GM18867 (cell line): Measurements from ENCODE around the gene NIT2.
A peak's percentile ranks its signal among the peaks of the same experiment; 100 is the strongest.
"Not testable (repeated sequence)": the region's sequence is repeated elsewhere in the genome, so short reads cannot be mapped to it uniquely, and the experiment has no call there.

Experiments
- ATAC-seq: cut with Tn5 transposase; IDR thresholded peaks from one replicate; pipeline ENCODE4 v1.9.1; 2021; ENCODE audit warnings: mild to moderate bottlenecking, moderate library complexity; ENCODE audit not compliant: unreplicated experiment

The NIT2 gene, protein sequence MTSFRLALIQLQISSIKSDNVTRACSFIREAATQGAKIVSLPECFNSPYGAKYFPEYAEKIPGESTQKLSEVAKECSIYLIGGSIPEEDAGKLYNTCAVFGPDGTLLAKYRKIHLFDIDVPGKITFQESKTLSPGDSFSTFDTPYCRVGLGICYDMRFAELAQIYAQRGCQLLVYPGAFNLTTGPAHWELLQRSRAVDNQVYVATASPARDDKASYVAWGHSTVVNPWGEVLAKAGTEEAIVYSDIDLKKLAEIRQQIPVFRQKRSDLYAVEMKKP

DNA sequence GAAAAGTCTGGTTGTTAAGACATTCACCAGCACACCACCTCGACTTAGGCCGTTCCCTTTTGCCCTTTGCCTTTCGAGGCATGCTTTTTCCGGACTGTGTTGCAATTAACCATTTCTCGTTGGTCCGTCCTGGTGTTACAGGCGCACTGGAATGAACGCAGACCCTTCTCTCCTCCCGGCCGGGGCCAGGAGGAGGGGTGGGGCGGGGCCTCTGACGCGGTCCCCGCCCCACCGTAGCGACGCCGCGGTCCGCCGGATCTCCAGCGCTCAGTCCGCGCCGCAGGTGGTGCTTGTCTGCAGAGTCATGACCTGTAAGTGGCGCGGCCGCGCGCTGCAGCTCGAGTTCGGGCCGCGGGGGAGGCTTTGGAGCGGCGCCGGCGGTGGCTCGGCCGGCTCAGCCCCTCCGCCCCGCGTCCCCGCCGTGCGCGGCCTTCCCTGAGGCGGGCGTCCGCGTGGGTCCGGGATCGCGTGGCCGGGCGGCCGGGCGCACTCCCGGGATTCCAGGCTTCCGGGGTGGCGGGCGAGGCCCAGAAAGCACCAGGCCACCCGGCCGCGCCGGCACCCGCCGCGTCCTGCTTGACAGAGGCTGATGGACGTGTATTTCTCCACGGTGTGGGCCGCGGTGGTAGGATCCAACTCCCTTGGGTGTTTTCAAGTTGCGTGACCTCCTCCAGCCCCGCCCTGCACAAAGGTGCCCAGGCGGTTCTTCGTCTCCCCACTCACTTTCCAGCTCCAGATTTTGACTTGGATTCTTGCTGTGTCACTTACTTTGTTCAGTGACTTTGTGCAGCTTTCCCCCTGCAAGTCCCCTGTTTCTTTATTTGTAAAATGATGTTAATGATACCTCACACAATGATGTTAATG lies at the start of gene NIT2:
TSS of gene NIT2 (plus strand) at position 270 of the 864 bp plus-strand sequence. CDS start at position 305, 35 bp downstream.
- peak; percentile 98 for ATAC-seq

DNA sequence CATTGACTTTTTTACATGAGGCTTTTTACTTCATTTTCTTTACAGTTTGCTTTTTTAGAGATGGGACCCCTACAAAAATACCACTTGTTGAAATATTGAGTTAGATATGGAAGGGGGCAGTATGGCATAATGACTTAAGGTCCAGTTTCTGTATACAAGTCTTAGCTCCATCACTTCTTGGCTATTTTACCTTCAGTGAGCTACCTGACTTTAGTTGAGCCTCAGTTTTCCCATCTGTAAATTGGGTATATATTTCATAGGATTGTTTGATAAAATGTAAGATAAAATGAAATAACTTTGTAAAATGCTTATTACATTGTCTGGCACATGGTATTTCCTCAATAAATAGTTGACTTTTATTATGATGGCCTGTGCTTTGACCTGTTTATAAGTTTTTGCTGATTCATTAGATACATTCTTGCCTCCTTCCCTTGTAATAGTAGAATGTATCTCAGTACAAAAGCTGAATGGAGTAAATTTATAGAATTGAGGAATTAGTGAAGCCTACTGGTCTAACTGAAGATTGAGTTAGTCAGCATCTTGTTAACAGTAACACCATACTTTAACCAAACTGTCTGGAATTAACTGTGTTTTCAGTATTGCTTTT lies 46.2 kb upstream of the NIT2 start:
- ATAC-seq = no peak

DNA sequence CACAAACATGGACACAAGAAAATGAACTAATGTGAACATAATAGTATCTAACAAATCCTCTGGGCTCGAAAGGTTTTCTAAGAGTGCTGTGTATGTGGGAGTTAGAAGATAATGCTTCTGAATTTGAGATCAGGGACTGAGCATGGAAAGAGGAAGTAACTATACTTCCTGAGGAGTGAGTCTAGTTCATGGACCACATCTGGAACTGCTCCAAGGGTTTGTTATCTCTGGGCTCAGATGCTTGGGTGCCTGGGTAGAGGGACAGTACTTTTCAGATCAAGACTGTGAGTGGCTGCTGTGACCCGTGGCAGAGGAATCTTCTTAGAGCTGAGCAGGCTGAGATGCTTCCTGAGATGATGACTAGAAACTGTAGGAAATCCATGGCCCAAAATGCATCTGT lies 45.2 kb upstream of the NIT2 start:
- ATAC-seq = no peak

DNA sequence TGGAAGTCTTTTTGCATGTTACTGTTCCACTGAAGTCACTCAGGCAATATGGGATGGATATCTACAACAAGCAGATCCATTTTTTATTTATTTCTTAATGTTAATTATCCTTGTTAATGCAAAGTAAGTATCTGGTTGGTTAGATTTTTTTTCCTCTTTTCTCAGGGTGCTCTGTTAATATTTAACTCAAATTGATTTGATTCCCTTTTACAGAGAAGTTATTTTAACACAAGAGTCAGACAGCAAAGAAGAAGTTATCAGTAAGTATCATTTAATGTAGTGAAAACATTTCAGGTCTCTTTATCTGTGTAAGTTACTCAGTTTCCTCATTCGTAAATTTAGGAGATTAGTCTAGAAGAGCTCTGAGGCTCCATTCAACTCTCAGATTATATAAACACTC lies 39.5 kb upstream of the NIT2 start:
- no peak for ATAC-seq

DNA sequence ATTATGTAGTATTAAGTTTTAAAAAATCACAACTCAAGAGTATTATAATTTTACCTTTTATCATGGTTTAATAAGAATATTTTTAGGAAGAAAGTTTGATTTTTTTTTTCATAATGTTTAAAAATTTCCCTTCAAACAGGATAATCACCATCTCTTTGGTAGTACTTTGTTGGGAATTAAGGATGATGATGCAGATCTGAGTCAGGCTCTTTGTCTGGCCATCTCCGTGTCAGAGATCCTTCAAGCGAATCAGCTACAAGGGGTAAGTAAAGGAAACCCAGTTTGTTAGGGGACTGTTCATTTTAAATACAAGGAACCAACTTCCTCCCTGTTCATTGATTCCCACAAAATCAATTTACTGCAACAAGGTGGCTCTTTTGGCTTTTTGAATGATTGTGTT lies 36.8 kb upstream of the NIT2 start:
- ATAC-seq = no peak

DNA sequence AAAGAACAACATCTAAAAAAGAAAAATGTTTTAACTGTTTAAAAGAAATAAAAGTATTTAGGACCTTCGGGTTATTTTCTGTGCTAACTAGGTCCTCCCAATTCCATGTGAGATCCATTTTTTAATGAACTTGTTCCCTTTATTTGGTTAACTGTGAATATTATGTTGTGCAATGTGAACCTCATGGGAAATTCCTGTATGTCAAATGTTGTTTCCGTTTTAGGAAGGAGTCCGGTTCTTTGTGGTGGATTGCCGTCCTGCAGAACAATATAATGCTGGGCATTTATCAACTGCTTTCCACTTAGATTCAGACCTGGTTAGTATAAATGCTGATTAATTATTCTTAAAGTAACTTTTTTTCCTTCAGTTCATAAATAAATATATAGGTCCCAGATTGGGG lies 35.5 kb upstream of the NIT2 start:
- no peak for ATAC-seq

DNA sequence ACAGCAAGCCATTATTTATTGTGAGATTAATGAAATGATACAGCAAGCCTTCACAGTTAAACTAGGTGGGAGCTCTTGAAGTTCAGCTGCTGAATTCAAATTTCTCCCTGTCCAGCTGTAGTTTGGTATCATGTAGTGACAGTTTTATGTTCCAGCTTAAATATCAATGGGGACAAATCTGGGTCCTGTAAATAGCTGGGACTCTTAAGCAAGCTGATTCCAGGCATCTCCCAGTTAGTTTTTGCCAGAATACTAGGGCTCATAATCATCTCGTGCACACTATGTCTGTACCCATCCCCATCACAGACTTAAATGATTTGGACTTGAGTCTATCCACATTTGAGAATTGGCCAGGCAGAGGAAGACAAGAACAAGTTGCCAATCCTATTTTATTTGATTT lies 27.9 kb upstream of the NIT2 start:
- ATAC-seq = no peak

DNA sequence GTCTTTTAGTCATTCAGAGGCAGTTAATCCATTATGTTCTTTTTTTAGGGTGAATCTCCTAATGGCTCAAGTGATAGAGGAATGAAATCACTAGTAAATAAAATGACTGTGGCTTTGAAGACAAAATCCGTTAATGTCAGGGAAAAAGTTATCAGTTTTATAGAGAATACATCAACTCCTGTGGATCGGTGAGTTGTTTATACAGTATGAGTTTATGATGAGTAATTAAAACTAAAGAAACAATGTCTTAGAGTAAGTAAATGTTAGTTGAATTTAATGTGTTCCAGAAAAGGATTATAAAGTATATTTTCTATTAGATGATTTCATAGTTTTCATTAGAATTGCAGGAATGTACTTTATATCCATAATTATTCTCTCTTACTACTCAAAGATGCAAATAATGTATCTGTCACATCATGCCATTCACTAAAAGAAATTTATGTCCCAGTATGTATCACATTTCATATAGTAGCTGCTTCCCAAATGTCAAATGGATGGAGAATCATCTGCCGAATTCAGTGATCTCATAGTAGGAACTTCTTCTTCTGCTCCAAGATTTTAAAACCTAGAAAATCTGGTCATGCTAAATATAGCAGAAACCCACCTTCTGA lies 24.1 kb upstream of the NIT2 start:
- no peak for ATAC-seq

DNA sequence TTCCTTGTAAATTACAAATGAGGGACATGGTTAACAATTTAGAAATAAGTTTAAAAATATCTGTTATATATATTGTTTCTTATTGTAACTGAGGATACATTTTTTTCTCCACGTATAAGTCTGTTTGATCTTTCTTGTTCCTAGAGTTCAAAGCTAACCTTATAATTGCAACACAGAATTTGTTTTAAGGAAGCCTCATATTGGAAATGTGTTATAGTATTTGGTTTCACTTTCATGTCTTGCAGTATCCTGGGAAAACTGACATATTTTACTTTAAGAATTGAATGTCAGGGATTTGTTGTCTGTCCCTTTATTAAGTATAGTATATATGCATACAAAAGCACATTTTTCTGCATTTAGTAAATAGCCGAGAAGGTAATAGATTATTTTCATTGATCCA lies 23.5 kb upstream of the NIT2 start:
- no peak for ATAC-seq

DNA sequence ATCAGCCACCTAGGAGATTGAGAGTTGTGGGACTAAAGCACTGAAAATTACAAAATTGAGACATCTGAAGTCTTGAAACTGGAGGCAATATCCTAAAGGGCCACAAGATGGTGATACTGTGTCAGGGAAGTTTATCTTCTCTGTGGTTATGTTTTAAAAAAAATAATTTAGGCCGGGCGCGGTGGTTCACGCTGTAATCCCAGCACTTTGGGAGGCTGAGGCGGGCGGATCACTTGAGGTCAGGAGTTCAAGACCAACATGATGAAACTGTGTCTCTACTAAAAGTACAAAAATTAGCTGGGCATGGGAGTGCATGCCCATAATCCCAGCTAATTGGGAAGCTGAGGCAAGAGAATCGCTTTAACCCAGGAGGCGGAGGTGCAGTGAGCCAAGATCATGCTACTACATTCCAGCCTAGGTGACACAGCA lies 17.9 kb upstream of the NIT2 start:
- ATAC-seq = peak; percentile 81

DNA sequence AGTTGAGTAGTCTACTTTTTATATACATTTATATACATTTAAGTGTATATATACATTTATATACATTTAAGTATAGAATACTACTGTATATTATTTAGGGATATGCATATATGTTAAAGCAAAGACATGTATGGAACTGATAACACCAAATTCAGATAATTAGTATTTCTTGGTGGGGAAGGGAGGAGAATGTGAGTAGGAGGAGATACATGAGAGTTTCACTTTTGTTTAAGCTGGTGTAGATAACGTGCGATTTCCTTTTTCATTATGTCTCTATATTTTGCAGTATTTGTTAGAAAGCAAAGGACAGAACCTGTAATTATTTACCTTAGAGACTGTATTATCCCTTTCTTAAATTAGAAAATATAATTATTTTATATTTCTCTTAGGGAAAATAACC lies 16.6 kb upstream of the NIT2 start:
- peak; percentile 71 for ATAC-seq

DNA sequence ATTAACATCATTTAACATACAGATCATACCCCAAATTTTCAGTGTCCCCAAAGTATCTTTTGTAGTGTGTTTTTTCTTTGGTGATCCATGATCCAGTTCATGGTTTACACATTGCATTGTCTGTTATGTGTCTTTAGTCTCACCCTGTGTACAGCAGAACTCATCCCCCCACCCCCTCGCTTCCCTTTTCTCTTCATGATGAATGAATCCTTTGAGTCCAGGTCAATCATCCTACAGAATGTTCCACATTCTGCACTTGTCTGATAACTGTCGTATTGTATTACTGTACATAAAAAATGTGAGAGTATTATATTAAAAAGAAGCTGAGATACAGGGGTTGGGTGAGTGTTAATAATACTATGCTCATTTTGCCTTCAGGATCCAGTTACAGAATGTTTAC lies 14.6 kb upstream of the NIT2 start:
- no peak for ATAC-seq

DNA sequence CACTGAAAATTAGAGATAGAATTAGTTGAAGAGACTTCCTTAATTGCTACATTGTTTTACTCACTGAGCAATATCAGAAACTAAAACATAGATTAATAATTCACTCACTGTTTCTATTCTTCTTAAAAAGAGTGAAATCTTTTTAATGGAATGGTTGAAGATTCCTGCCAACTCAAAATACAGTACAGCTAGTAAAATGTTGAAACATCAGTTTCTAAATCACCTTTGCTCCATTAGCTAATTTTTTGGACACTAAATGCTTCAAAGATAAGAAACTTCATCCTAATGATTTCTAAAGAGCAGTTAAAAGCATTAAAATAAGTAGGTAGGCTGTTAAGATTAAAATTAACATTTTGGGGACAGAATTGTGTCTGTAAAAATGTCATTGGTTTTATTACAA lies 10.5 kb upstream of the NIT2 start:
- ATAC-seq = no peak

DNA sequence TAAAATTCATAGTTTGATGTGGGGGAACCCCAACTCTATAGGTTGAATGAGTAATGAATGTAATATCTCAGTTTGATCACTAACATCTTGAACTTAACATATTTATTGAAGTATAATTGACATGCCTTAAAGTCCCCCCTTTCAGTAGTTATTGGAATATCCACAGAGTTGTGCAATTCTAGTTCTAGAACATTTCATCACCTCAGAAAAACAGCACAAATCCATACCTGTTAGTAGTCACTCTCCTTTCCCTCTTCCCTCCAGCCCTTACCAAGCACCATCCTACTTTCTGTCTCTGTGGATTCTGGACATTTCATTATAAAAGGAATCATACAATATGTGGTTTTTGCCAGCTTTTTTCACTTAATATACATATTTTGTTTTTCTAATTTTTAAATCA lies 8.7 kb upstream of the NIT2 start:
- ATAC-seq = no peak

DNA sequence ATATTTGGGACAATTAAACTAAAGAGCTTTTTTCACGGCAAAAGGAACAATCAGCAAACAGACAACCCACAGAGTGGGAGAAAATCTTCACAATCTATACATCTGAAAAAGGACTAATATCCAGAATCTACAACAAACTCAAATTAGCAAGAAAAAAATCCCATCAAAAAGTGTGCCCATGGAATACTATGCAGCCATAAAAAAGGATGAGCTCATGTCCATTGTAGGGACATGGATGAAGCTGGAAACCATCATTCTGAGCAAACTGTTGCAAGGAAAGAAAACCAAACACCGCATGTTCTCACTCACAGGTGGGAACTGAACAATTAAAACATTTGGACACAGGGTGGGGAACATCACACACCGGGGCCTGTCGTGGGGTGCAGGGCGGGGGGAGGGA lies 7.2 kb upstream of the NIT2 start:
- not testable (repeated sequence) for ATAC-seq

DNA sequence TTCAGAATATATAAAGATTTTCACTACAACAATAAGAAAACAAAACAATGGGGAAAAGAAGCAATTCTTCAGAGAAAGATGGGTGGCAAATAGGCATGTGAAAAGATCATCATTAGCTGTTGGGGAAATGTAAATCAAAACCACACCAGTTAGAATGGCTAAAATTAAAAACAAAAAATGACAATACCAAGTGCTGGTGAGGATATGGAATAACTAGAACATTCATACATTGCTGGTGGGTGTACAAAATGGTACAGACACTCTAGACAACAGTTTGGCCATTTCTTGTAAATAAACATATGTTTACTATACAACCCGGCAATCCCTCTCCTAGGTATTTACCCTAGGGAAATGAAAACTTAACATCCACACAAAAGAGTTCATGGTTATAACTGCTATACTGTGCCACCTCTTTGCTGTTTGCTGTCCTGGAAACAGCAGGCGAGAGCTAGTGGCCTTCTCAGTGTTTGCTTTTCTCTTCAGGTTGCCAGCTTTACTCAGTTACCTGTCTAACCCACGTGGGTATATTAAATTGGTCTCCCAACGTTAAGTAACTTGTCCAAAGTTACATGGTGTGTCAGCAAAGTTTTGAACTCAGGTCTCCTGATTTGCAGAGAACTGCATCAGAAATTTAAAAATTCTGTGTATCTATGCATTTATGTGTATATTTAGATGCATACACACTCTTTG lies 4.6 kb upstream of the NIT2 start:
- no peak for ATAC-seq

DNA sequence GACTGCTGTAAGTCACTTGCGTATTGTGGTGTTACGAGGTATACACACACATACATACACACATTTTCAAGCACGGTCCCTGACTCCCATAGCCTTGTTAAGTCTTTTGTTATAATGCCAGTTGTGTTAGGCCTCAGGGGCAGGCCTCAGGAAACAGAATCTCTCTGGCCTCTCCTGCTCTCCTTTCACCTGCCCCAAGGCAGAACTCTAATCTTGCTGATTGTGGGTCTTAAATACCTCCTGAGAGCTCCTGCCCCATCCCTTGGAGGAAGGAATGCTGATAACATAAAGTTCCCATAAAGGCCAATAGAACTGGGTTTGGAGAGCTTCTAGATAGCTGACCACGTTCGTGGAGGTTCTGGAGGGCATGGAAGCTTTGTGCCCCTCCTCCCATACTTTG lies 3.9 kb upstream of the NIT2 start:
- ATAC-seq = no peak

DNA sequence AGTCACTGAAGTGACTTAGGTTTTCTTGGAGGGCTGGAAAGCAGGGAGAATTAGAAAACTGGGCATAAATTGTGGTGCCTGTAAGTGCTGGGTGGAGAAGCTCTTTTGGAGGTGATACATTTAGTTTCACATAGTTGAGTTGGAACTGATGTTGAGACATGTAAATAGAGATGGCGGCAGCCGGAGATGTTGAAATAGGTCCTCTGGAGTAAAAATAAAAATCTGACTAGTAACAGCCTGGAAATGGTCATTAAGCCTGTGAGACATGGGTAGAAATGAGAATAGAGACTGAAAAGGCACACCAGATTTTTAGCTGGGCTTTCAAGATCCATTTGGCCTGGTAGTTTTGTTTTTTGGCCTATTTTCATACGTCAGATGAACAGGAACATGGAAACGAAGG lies 2.9 kb upstream of the NIT2 start:
- no peak for ATAC-seq

DNA sequence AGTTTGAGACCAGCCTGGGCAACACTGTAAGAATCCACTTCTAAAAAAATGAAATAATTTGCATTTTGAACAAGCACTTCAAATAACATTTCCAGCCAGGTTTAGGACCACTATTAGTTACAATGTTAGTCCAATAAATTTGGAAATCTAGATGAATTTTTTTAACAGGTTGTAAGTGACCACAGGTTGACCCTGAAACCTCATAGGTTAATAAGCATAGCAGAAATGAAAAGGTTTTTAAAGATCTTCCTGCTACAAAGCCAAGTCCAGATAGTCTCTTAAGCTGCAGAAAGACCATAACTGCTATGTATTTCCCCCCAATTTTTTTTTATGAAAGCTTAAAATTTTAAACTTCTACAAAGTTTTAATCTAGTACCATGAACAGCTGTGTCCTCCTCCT lies 1.5 kb upstream of the NIT2 start:
- no peak for ATAC-seq

DNA sequence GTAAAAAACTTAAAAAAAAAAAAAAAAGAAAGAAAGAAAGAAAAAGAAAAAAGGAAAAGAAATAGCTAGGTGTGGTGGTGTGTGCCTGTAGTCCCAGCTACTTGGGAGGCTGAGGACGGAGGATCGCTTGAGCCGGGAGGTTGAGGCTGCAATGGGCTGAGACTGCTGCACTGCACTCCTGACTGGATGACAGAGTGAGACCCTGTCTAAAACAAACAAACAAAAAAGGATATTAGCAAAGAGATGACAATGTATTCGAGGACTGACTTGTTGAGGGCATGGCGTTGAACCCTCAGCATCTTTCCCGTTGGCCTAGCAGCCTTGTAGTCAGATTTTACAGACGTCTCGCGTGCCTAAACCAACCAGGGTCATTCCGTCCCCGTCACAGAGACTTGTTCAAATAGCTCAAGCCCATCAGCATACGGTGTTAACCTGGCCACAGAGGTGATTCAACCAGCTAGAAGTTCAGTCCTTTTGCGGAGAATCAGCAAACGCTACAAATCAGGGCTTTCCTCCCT lies 528 bp upstream of the NIT2 start:
- ATAC-seq = peak; percentile 29

DNA sequence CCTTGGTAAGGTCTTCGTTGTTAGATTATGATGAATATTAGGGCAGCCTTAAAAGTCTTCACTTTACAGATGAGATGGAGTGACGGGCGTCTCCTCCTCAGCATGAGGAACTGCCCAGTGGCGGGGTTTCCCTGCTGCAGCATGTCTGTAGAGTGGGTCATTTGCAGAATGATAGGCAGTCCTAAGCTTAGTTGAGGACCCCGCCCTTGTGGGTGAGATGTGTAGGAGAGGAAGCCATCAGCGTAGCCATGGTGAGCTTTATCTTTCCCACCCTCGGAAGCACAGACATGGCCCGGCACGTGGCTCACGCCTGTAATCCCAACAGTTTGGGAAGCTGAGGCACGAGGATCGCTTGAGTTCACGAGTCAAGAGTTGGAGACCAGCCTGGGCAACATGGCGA lies 877 bp downstream of the NIT2 start:
- peak; percentile 50 for ATAC-seq
